Measurements from ENCODE around the gene TOP2B. TPM values are rescaled to one million over a fixed set of nuclear protein-coding genes. Genes with fewer than 3 reads are reported as not detected.

TOP2B gene
- polyA plus RNA-seq, 1 experiment, result 13.6 TPM

DNA sequence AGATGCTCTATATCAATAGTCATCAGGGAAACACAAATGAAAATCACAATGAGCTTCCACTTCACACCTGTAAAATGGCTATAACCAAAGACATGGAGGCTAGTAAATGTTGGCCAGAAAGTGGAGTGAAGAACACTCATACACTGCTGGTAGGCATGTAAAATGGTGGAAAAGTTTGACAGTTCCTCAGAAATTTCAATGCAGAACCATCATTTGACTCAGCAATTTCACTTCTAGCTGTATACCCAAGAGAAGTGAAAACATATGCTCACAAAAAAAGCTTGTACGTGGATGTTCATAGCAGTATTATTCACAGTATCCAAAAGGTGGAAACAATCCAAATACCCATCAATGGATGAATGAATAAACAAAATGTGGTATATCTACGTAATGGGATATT is 19.2 kb upstream of the TOP2B start:
- no peaks in the 10 kb centered on the region for H3K27me3 ChIP-seq (ENCODE audit: control insufficient read depth, insufficient read depth, low read length)
- ChIA-PET CTCF (interaction anchor here (1.2 kb wide), 1 partner anchor 36 kb away, joined by 3 read pairs; no protein-coding TSS in a partner anchor), POLR2A (no interaction called here)
- H3K36me3 ChIP-seq (ENCODE audit: control insufficient read depth, insufficient read depth, low read length), result no peaks in the 10 kb centered on the region
- no peak for DNase-seq (ENCODE audit: low read depth)
- no peak overlapping the region for H3K4me3 ChIP-seq (ENCODE audit: low read depth, low read length)
- TF ChIP-seq, protein P1, sequence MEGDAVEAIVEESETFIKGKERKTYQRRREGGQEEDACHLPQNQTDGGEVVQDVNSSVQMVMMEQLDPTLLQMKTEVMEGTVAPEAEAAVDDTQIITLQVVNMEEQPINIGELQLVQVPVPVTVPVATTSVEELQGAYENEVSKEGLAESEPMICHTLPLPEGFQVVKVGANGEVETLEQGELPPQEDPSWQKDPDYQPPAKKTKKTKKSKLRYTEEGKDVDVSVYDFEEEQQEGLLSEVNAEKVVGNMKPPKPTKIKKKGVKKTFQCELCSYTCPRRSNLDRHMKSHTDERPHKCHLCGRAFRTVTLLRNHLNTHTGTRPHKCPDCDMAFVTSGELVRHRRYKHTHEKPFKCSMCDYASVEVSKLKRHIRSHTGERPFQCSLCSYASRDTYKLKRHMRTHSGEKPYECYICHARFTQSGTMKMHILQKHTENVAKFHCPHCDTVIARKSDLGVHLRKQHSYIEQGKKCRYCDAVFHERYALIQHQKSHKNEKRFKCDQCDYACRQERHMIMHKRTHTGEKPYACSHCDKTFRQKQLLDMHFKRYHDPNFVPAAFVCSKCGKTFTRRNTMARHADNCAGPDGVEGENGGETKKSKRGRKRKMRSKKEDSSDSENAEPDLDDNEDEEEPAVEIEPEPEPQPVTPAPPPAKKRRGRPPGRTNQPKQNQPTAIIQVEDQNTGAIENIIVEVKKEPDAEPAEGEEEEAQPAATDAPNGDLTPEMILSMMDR (IDR thresholded peaks at IDR 0.05; ENCODE audit: insufficient read depth, low read depth, low read length), result no peak

DNA sequence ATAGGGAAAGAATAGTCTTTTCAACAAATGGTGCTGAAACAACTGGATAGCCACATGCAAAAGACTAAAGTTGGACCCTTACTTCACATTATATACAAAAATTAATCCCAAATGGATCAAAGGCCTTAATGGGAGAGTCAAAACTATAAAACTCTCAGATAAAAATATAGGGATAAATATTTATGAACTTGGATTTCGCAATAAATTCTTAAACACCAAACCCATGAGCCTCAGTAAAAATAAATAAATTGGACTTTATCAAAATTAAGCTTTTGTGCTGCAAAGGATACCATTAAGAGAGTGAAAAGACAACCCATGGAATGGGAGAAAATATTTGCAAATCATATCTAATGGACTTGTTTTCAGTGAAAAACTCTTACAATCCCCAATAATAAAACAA is 18.7 kb upstream of the TOP2B start:
- DNase-seq (ENCODE audit: low read depth), result no peak

DNA sequence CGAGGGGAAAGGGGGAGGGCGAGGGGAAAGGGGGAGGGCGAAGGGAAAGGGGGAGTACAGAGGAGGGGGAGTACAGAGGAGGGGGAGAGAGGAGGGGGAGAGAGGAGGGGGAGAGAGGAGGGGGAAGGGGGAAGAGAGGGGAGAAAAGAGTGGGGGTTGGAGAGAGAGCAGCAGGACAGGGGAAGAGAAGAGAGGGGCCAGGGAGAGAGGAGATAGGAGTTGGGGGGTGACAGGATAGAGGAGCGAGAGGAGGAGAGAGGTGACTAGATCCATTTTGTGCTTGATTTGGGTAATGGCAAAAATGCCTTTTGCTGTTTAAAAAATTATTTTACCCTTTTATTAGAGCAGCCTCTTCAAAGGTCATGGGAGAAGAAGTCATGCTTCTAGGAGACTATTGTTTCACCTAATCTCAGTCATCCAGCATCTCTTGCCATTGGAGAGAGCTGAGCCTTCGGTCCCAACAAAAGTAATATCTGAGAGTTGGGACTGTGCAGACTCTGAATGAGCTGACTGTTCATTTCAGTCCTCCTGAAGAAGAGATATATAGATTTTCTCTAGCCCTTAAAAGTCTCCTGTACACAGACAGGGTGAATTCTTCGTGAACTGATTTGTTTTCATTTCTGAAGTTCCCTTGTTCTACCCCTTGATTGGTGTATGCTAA is 15.1 kb upstream of the TOP2B start:
- ChIA-PET CTCF (no interaction called here), POLR2A (no interaction called here)
- TF ChIP-seq, protein P1 (IDR thresholded peaks at IDR 0.05; ENCODE audit: insufficient read depth, low read depth, low read length), result no peak
- DNase-seq (ENCODE audit: low read depth), result no peak
- H3K27me3 ChIP-seq (ENCODE audit: control insufficient read depth, insufficient read depth, low read length), result no peaks in the 10 kb centered on the region
- H3K4me3 ChIP-seq (ENCODE audit: low read depth, low read length), result no peak overlapping the region
- no peaks in the 10 kb centered on the region for H3K36me3 ChIP-seq (ENCODE audit: control insufficient read depth, insufficient read depth, low read length)

More for the DNA sequence above, 18.7 kb upstream of the TOP2B start:
- TF ChIP-seq, protein P1 (IDR thresholded peaks at IDR 0.05; ENCODE audit: insufficient read depth, low read depth, low read length), result no peak
- no peaks in the 10 kb centered on the region for H3K27me3 ChIP-seq (ENCODE audit: control insufficient read depth, insufficient read depth, low read length)
- CTCF ChIA-PET, result interaction anchor here (1.2 kb wide), 1 partner anchor 35 kb away, joined by 3 read pairs; no protein-coding TSS in a partner anchor
- H3K4me3 ChIP-seq (ENCODE audit: low read depth, low read length), result no peak overlapping the region
- no peaks in the 10 kb centered on the region for H3K36me3 ChIP-seq (ENCODE audit: control insufficient read depth, insufficient read depth, low read length)
- POLR2A ChIA-PET, result no interaction called here

DNA sequence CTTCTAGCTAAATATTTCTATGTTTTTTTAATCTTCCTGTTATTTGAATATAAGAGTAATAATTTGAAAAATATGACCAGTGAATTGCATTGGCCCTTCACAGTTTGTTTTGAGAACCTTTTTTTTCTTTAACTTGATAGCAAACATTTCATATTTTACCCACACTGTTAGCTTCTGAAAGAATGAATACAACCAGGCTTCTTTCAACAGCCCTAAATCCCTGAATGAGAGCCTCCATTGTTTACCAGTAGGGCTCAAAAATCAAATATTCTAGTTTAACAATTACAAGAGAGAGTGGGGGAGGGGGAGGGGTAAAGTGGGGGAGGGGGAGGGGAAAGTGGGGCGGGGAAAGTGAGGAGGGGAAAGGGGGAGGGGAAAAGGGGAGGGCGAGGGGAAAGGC is 14.5 kb upstream of the TOP2B start:
- CTCF ChIA-PET, result no interaction called here

DNA sequence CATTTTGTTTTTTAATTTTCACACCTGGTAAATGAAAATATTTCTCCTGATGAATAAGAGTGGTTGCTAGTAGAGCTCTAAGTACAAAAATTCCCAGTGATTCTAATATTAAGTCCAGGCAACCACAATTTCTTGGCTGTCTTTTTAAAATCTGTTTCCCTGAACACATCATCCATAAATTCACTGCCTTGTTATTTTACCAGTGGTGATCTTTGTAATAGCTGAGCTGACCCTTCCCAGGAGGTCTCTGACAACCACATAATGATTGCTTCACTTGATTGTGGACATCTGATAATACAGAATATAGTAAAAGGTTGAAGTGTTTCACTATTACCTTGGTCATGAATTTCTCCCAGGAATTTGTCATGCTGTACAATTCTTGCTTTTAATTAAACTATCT is 13.9 kb upstream of the TOP2B start:
- Histone ChIP-seq H3K27me3 (ENCODE audit: control insufficient read depth, insufficient read depth, low read length) (no peaks in the 10 kb centered on the region), H3K4me3 (ENCODE audit: low read depth, low read length) (no peak overlapping the region), H3K36me3 (ENCODE audit: control insufficient read depth, insufficient read depth, low read length) (no peaks in the 10 kb centered on the region)
- ChIA-PET CTCF (no interaction called here), POLR2A (no interaction called here)
- TF ChIP-seq, protein P1 (IDR thresholded peaks at IDR 0.05; ENCODE audit: insufficient read depth, low read depth, low read length), result no peak
- DNase-seq (ENCODE audit: low read depth), result no peak

More for the DNA sequence above, 14.5 kb upstream of the TOP2B start:
- POLR2A ChIA-PET, result no interaction called here
- no peak for DNase-seq (ENCODE audit: low read depth)
- no peak overlapping the region for H3K4me3 ChIP-seq (ENCODE audit: low read depth, low read length)
- H3K27me3 ChIP-seq (ENCODE audit: control insufficient read depth, insufficient read depth, low read length), result no peaks in the 10 kb centered on the region
- TF ChIP-seq, protein P1 (IDR thresholded peaks at IDR 0.05; ENCODE audit: insufficient read depth, low read depth, low read length), result no peak
- no peaks in the 10 kb centered on the region for H3K36me3 ChIP-seq (ENCODE audit: control insufficient read depth, insufficient read depth, low read length)
